HG03196 (cell line): ENCODE data around the gene C3orf20.
"Not testable (repeated sequence)": the region's sequence is repeated elsewhere in the genome, so short reads cannot be mapped to it uniquely, and the experiment has no call there.

Experiments used
- ATAC-seq: cut with Tn5 transposase; IDR thresholded peaks from one replicate; pipeline ENCODE4 v1.9.1; 2021; ENCODE audit not compliant: unreplicated experiment

The C3orf20 gene

GRCh38 chr3:14752979-14753378 is 78.0 kb downstream of the C3orf20 start:
- not testable (repeated sequence) for ATAC-seq

GRCh38 chr3:14757153-14757700 is 82.3 kb downstream of the C3orf20 start:
- ATAC-seq = no peak

DNA sequence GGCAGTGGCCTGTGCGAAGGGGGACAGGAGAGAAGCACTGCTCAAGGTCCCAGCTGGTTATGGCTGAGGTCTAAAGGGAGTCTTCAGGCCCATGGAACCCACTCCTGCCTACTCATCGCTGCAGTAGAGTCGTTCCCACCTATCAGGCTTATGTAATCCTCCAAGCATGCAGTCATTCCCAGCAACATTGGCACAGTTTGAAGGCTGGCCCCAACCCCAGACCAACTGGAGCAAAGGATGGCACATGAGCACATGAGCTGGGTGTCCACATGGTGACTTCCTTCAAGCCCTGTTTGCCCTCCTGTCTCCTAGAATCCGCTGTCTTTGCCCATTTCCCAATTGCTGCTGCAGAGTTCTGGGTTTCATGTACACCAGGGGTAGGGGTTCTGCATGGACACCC is 83.4 kb downstream of the C3orf20 start:
- no peak for ATAC-seq

- ATAC-seq = no peak
Observed at GRCh38 chr3:14758959-14759358, 84.0 kb downstream of the C3orf20 start.

DNA sequence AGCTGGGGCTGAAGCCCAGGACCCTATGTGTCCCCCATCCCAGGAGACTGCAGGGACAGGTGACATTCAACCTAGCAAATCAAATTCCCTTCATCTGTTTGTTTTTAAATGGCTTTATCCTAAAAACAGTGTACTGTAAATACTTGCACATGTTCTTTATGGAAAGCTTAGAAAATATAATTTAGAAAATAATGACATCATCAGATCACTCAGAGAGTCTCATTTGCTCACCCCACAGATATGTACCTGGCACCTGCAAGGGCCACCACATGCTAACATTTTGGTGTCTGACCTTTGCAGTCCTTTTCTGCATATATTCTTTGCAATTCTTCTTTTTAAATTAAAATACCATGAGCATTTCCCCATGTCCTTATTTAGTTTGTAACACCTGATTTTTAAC is 85.2 kb downstream of the C3orf20 start:
- no peak for ATAC-seq

DNA sequence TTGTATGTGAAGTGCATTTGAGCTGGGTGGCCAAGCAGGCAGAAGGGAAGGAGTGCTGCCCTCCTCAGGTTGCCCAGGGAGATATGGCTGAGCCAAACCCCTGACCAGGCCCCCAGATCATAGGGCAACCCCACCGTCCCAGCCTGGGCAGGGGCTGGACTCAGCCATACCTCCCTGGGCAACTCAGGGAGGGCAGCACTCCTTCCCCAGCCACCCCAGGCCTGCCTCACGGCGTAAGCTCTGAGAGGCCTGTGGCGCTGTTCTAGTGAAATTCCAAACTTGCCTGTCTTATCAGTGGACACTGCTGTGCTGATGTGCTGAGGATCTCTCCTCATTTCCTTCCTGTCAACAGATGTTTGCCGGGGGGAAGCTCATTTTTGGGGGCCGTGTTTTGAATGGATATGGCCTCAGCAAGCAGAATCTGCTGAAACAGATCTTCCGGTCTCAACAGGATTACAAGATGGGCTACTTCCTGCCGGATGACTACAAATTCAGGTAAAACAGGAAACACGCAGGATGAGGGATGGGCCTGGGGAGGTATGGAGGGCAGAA is 86.3 kb downstream of the C3orf20 start:
- ATAC-seq = no peak

DNA sequence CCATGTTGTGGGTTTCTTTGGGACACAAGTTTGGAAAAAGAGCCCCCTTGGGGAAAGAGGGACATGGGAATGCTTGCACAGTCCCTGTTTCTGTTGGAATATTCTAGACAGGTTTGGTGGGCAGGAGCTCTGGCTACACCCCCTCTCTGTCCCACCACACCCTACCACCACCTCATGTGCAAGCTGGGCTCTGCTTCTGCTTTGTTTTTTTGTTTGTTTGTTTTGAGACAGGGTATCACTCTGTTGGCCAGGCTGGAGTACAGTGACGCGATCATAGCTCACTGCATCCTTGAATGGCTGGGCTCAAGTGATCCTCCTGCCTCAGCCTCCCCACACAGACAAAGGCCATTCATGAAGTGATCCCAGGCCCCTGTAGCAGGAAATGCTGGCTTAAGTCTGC is 86.9 kb downstream of the C3orf20 start:
- ATAC-seq = no peak

DNA sequence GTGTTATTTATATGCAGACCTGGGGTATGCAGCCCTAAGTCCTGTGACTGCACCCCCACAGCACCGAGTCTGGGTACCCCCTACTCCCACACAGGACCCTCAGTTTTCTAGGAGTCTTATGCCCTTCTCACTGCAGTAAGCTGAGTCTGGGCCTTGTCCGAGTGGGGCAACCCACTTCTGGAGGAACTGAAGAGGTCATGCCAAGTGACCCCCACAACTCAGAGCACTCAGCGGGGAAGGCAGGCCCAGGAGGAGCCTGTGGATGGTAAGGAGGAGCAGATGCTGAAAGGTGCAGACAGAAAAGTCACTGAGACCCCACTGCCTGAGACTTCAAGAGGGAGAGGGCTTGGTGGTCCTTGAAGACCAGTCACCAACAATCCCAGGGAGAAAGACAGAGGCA is 87.8 kb downstream of the C3orf20 start:
- no peak for ATAC-seq

GRCh38 chr3:14764331-14765059 is 89.6 kb downstream of the C3orf20 start:
- no peak for ATAC-seq

DNA sequence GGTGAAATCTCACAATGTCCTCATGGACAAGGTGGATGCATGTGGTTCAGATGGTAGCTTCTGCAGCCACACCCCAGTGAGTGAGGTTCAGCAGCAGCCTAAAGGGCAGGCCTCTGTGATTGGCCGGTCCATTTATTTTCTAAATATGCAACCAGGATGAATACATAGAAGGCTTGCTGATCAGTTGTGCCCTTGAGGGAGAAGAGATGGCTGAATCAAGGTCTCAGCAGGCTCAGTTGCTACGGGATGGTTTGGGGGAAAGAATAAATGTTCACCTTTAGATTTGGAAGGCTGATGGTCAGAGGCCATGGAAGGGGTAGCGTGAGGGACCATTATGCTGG is 90.1 kb downstream of the C3orf20 start:
- no peak for ATAC-seq

GRCh38 chr3:14765576-14766427 is 90.9 kb downstream of the C3orf20 start:
- no peak for ATAC-seq

DNA sequence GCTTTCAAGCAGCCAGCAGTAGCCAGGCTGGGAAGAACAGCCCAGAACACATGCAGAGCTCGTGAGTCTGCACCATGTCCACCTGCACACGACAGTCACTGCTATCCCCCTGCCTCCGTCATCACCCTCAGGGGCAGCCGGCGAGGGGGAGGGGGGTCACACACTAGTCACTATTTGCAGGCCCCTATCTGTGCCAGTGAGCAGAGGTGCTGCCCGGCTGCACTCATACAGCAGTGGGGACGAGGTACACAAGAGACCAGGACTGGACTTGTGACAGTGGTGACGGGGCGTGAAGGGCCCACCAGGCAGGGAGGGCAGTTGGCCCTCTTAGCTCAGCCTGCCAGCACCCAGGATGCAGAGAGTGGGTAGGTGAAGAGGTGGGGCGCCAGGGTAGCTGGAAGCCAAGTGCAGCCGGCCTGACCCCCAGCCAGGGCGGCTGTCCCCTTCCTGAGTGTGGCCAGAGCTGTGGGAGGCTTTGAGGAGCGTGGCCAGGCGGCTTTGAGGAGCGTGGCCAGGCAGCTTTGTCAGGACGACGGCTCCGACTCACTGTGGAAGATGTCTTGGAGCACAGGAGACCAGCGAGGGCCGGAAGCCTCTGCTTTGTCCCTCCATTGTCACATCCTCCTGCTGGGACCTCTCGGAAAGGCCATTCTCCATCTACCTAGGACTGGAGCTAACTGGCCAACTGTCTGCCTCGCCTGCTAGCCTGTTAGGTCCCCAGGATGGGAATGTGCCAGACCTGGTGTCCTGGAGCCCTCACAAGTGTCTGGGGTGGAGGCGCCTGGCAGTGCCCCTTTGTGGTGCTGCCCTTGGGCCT is 91.7 kb downstream of the C3orf20 start:
- ATAC-seq = no peak

GRCh38 chr3:14767245-14768051 is 92.5 kb downstream of the C3orf20 start:
- ATAC-seq = no peak

DNA sequence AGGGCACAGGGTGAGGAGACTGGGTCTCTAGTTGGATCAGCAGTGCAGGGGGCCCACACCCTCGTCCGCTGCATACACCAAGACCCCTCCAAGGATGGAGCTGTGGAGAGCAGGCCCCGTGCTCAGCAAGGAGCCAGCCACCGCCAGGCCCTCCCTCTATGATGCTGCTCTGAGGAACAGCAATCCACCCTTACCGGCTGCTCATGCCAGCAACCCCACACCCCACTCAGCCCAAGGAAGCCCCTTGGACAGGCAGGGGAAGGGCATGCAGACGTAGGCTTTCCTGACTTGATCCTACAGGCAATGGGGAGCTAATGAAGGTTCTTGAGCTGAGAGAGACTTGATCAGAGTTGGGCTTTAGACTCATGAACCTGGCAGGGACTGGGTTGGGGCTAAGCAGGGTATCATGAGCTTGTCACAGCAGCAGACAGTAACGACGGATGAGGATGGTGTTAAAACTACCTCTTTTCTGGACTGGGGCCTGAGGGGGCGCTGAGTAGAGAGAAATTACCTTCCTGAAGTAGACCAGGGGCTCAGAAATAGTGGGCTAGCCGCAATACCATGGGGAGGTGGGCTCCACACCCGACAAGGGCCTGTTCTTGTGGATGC is 93.3 kb downstream of the C3orf20 start:
- ATAC-seq = no peak

DNA sequence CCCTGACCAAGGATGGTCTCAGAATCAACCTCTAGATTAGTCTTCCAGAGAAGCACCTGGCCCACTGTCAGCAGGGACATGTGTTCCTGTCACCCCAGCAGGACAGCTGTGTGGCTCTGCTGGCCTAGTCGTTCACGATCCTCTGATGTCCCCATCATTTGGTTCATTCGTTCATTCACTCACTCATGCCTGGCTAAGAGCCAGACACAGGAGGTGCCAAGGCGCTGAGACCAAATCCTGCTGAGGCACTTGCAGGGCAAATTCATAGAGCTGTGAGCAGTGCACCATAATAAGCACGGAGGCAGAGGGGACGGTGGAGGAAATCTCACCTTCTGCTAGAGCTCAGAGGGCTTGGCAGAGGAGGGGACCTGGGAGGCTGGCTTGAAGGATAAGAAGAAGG is 93.9 kb downstream of the C3orf20 start:
- no peak for ATAC-seq

GRCh38 chr3:14769544-14770325 is 94.8 kb downstream of the C3orf20 start:
- no peak for ATAC-seq

DNA sequence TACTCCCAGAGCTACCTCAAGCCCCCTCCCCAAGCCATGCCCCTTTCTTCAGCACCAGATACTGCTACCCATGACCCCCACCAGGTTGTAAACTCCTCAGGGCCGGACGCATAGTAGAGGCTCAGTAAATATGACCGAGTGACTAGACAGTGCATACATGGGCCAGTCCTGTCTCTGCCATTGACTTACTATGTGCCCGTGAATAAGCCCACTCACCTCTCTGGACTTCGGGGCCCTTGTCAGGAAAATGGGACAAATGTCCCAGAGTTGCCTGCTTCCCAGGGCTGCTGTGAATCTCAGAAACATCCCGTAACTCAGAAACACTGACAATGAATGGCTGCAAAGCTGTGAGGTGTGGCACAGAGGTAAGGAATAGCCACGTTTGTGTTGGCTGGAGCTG is 95.7 kb downstream of the C3orf20 start:
- no peak for ATAC-seq

GRCh38 chr3:14771593-14772497 is 96.9 kb downstream of the C3orf20 start:
- ATAC-seq = no peak
